ENCODE results near the gene TNMD.

Gene TNMD

DNA sequence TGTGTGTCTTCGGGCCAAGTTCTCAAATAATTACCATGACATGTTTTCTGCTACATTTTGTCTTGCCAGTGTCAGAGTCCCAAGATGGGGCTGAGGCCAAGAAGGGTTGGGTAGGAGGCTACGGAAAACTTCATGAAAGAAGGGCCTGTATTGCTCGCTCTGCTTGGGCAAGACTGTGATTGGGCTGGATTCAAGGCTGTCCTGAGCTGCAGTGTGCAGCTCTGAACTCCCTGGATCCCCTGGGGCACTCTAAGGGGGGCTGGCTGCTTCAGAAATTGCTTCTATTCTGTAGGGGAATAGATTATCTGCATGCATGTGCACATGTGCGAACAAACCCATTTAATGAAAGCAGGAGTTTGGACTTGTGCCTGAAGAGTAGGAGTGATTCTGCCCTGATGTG is 38.3 kb downstream of the TNMD start:
- DNase-seq (ENCODE audit: low spot score) = no peak
- TF ChIP-seq, protein P1, sequence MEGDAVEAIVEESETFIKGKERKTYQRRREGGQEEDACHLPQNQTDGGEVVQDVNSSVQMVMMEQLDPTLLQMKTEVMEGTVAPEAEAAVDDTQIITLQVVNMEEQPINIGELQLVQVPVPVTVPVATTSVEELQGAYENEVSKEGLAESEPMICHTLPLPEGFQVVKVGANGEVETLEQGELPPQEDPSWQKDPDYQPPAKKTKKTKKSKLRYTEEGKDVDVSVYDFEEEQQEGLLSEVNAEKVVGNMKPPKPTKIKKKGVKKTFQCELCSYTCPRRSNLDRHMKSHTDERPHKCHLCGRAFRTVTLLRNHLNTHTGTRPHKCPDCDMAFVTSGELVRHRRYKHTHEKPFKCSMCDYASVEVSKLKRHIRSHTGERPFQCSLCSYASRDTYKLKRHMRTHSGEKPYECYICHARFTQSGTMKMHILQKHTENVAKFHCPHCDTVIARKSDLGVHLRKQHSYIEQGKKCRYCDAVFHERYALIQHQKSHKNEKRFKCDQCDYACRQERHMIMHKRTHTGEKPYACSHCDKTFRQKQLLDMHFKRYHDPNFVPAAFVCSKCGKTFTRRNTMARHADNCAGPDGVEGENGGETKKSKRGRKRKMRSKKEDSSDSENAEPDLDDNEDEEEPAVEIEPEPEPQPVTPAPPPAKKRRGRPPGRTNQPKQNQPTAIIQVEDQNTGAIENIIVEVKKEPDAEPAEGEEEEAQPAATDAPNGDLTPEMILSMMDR (IDR thresholded peaks at IDR 0.05; ENCODE audit: extremely low read depth, missing control alignments) = no peak

DNA sequence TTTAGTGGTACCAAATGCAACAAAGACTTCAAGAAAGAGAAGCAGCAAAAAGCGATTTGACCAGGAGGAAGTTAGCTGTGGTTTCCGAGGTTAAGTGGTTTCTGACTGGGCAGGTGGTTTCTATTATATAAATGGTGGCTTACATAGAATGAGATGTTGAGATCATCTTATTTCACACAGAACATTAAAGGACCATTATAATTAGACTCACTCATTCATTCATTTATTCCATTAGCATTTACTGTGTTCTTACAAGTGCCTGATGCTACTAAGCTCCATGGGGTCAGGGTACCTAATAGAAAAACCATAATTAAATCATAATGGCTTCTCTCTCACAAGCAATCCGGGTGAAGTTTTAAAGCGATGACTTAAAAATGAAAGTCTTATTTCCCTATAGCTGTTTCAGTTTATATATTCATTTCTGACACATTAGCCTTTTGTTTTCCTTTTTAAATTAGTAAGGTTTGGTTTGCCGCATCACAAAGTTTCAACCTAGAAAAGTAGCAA is 41.3 kb downstream of the TNMD start:
- peak; percentile 40 for DNase-seq (ENCODE audit: low spot score)
- TF ChIP-seq, protein P1 (IDR thresholded peaks at IDR 0.05; ENCODE audit: extremely low read depth, missing control alignments) = no peak

DNA sequence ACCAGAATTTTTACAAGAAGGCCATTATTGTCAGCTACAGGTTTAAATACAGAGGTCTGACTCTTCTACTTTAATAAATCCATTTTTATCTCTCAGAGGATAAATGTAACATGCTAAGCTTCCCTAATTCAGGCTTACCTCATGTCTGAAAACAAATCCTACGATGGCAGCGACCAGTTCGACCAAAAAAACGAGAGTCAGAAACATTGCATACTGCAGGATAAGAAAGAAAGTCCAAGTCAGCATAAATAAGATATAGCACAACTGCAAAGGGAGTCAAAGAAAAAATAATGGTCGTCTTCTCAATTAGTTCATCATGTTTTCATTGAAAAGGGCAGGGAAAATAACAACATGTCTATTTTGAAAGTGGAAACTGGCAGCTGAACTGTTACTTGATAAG is 50.3 kb downstream of the TNMD start:
- DNase-seq (ENCODE audit: low spot score) = no peak
- TF ChIP-seq, protein P1 (IDR thresholded peaks at IDR 0.05; ENCODE audit: extremely low read depth, missing control alignments) = no peak

DNA sequence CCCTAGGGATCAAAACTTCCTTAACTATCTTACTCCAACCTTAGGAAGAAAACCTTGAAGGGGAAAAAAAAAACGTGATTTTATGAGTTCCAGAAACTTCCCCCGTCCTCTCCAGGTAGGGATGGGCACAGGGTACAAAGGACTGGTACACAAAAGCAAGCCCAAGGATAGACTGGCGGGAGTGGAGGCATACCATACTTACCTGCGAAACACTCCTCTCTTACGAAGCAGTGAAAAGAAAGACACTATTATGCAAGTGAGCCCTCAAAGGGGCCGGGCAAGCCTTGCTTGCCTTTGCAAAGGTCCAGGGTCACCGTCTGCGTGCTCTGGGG is 51.2 kb downstream of the TNMD start:
- TF ChIP-seq, protein P1 (IDR thresholded peaks at IDR 0.05; ENCODE audit: extremely low read depth, missing control alignments) = no peak
- no peak for DNase-seq (ENCODE audit: low spot score)

DNA sequence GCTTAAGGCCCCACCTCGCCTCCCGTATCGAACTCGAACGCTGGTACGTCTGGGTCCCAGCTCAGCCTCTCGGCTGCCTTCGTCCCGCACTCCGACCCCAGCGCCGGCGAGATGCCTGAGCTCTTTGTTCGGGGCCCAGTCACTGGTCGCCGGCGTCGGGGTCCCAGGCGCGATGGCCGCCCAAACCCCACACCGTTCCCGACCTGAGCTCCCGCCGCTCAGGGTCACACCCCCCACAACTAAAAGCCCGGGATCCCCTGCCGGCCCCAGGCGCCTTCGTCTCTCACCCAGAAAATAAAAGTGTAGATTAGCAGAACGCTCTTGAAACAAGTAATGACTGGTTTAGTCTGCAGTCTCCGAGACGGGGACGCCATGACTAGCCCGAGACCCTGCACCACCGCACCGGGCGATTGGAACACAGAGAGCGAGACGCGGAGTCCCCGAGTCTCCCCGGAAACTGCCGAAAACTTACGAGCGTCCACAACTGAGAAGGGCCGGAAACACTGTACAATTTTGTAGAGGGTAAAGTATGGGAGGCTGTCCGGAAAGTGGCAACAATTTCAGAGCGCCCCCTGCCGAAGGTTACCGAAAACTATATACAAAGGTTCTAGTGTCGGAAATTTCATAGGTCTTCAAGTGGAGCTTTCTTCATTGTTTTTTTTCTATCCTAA is 51.7 kb downstream of the TNMD start, which contains the start of gene TSPAN6:
TSPAN6 (minus strand) TSS at position 486 of the 671 bp plus-strand sequence; CDS start at position 374, 112 bp downstream.
- peak; percentile 58 for DNase-seq (ENCODE audit: low spot score)

DNA sequence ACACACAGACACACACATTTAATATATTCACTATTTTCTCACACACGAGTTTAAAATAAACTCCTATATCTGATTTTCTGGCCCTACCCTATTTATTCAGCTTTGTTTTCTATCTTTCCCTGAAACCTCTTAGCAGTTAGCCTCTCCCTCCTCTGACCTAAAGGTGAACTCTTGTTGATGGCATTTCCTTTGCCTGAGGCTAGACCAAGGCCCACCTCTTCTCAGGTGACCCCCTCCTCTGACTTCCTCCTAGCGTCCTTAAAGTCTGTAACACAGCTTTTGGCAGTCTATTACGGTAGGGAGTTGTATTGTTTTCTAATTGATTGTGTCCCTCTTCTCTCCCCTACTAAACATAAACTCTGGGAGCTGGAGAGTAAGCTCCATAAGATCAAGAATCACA is 57.6 kb downstream of the TNMD start:
- no peak for DNase-seq (ENCODE audit: low spot score)
- TF ChIP-seq, protein P1 (IDR thresholded peaks at IDR 0.05; ENCODE audit: extremely low read depth, missing control alignments) = no peak

More for the DNA sequence above, 51.7 kb downstream of the TNMD start, which contains the start of gene TSPAN6:
- TF ChIP-seq, protein P1 (IDR thresholded peaks at IDR 0.05; ENCODE audit: extremely low read depth, missing control alignments) = no peak

DNA sequence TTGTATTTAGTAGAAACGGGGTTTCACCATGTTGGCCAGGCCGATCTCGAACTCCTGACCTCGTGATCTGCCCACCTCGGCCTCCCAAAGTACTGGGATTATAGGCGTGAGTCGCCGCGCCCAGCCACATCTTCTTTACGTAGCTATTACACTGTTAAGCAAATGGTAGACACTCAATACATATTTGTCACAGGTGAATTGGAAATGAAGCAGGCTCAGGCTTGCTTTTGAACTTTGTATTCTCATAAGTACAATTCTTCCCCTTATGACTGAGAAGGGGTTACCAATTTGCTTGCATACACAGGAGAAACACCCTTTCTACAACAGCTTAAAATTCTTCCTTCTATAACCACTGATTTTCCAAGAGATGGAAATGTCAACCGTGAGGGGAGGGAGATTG is 58.5 kb downstream of the TNMD start:
- no peak for DNase-seq (ENCODE audit: low spot score)
- TF ChIP-seq, protein P1 (IDR thresholded peaks at IDR 0.05; ENCODE audit: extremely low read depth, missing control alignments) = no peak

All from GM20000 (cell line).